AG04449 (cell line): ENCODE data around the gene EYS.
"Not testable (repeated sequence)": the region's sequence is repeated elsewhere in the genome, so short reads cannot be mapped to it uniquely, and the experiment has no call there.

Source experiments
- CTCF ChIA-PET: fragments of 350-600 bp; formaldehyde crosslinking; extraction: SDS; loops from one replicate; lab custom pipeline; 2021; ENCODE audit warnings: antibody characterized with exemption; lab: Yijun Ruan, JAX
- POLR2A ChIA-PET: fragments of 400-600, 350-600 bp; formaldehyde crosslinking; extraction: SDS; loops from one replicate; lab custom pipeline; 2020; ENCODE audit warnings: antibody characterized with exemption, inconsistent platforms; lab: Yijun Ruan, JAX
- DNase-seq: peaks from one replicate; pipeline ENCODE4 v3.0.0-alpha.2; 2010; ENCODE audit warnings: low read depth, low spot score
- H3K4me3 ChIP-seq: 2 replicates; pipeline ENCODE4 v1.5.1; 2011; ENCODE audit warnings: low read depth, mild to moderate bottlenecking, control low read depth, low read length
- TF ChIP-seq, protein P1 (sequence below): IDR thresholded peaks from one replicate; pipeline ENCODE4 v1.5.1; 2011; ENCODE audit warnings: mild to moderate bottlenecking, moderate library complexity, low read length, control low read depth, inconsistent platforms; ENCODE audit not compliant: insufficient read depth; ENCODE audit errors: missing control alignments

The EYS gene

DNA sequence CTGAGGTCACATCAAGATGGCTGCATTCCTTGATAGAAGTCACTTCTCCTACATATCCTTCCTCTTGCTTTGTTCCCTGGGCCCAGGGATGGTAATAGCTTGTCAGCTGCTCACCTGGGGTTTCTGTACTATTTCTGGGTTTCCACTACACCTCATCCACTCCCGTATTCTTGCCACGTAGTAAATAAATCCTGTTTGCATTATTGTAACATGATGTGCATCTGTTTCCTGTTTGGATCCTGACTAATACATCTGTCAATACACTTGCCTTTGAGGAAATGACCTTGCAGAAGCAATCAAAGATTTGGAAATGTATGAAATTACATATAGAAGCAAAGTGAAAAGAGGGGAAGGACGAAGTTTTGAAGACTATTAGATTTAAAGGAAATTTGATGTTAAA lies 1452.5 kb downstream of the EYS start:
- POLR2A ChIA-PET = no interaction called here

GRCh38 chr6:64252256-64252655 lies 1454.8 kb downstream of the EYS start:
- CTCF ChIA-PET = no interaction called here
- TF ChIP-seq, protein P1, sequence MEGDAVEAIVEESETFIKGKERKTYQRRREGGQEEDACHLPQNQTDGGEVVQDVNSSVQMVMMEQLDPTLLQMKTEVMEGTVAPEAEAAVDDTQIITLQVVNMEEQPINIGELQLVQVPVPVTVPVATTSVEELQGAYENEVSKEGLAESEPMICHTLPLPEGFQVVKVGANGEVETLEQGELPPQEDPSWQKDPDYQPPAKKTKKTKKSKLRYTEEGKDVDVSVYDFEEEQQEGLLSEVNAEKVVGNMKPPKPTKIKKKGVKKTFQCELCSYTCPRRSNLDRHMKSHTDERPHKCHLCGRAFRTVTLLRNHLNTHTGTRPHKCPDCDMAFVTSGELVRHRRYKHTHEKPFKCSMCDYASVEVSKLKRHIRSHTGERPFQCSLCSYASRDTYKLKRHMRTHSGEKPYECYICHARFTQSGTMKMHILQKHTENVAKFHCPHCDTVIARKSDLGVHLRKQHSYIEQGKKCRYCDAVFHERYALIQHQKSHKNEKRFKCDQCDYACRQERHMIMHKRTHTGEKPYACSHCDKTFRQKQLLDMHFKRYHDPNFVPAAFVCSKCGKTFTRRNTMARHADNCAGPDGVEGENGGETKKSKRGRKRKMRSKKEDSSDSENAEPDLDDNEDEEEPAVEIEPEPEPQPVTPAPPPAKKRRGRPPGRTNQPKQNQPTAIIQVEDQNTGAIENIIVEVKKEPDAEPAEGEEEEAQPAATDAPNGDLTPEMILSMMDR = no peak
- H3K4me3 ChIP-seq = no peak overlapping the region
- DNase-seq = no peak
- POLR2A ChIA-PET = no interaction called here

More for the DNA sequence above, 1452.5 kb downstream of the EYS start:
- CTCF ChIA-PET = no interaction called here
- DNase-seq = no peak
- TF ChIP-seq, protein P1 = no peak
- H3K4me3 ChIP-seq = no peak overlapping the region

DNA sequence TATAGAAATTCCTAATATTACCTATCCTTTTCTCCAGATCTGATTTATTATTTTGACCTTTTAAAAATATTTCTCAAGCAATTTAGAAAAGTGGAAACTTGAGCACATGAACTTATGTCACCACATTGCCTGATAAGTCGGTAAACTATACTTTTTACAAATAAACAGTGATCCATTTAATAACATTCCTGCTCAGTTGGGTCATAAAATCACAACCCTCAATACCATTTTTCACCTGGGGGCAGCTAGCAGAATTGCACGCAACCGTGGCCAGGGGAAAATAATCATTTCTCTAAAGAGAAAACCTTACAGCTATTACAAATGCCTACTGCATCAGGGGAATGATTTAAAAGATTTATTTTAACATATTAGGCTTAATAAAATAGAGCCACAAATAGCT lies 1456.9 kb downstream of the EYS start:
- no peak for DNase-seq
- CTCF ChIA-PET = no interaction called here

GRCh38 chr6:64249115-64249514 lies 1457.9 kb downstream of the EYS start:
- CTCF ChIA-PET = no interaction called here
- POLR2A ChIA-PET = no interaction called here
- TF ChIP-seq, protein P1 = no peak
- no peak overlapping the region for H3K4me3 ChIP-seq
- no peak for DNase-seq

More for the DNA sequence above, 1456.9 kb downstream of the EYS start:
- POLR2A ChIA-PET = no interaction called here
- H3K4me3 ChIP-seq = no peak overlapping the region
- TF ChIP-seq, protein P1 = no peak

GRCh38 chr6:64243618-64244017 lies 1463.4 kb downstream of the EYS start:
- POLR2A ChIA-PET = no interaction called here

GRCh38 chr6:64238908-64239307 lies 1468.1 kb downstream of the EYS start:
- DNase-seq, POLR2A ChIA-PET, CTCF ChIA-PET, H3K4me3 ChIP-seq: not testable (repeated sequence)

More at GRCh38 chr6:64243618-64244017, 1463.4 kb downstream of the EYS start:
- CTCF ChIA-PET = no interaction called here
- TF ChIP-seq, protein P1 = no peak
- DNase-seq = no peak
- no peak overlapping the region for H3K4me3 ChIP-seq

DNA sequence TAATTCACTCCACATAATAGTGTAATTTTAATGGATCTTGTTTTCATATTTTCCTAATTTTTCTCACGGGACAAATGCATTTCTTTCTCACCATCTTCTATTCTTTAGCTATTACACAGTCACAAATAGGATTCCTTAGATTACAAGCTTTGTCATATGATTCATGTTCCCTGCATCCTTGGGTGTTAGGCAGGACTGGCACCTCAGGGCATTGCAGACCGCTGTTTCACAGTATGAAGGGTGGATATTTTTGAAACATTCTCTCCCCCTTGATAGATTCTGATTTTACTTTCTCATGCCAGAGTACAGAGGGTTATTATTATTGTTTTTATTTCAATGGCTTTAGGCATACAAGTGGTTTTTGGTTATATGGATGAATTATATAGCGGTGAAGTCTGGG lies 1469.0 kb downstream of the EYS start:
- POLR2A ChIA-PET = no interaction called here
- TF ChIP-seq, protein P1 = no peak

More for the DNA sequence above, 1469.0 kb downstream of the EYS start:
- no peak for DNase-seq
- H3K4me3 ChIP-seq = no peak overlapping the region
- CTCF ChIA-PET = no interaction called here
